Ovary (tissue), 3 donors: ENCODE results near the gene WDR5B.

ENCODE experiments used
- CTCF ChIP-seq, 3 donors: fragments of 450-650 bp in 2 of 3; fragments of 200-600 bp in 1 of 3; IDR thresholded peaks; one replicate each; pipeline versions ENCODE4 v1.5.1 to v1.8.0; 2016 to 2022; ENCODE audit warnings: antibody characterized with exemption in 3 of 3, mild to moderate bottlenecking in 1 of 3
- POLR2A ChIP-seq: fragments of 450-650 bp; IDR thresholded peaks from one replicate; pipeline ENCODE4 v1.6.1; 2017; ENCODE audit warnings: antibody characterized with exemption, mild to moderate bottlenecking, moderate library complexity
- donor health status: DM: no; HTN: no; CAD: no.

GRCh38 chr3:122374034-122374433 is 41.8 kb downstream of the WDR5B start:
- TF ChIP-seq CTCF (IDR thresholded peaks at IDR 0.05) (no peak), POLR2A (no peak)
